ENCODE data around the gene TRIM2.

Gene TRIM2

DNA sequence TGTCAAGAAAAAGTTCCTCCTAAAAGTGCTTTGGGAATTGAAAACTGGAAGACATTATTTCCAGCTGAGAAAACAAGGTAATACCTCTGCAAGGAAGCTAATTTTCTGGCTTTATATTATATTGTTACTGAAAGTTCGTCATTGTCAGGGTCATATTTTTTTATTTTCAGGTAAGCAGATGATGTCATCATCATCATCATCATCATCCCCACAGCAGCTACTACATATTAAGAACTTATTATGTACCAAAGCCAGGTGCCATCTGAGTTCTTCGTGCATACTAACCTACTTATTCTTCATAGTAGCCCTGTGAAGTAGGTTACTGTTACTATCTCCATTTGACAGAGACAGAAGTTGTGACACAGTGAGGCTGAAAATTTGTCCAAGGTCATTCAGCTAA lies 87.3 kb downstream of the TRIM2 start:
- DNase-seq = no peak

- DNase-seq = no peak
Observed at GRCh38 chr4:153292897-153293741, 88.9 kb downstream of the TRIM2 start.

GRCh38 chr4:153293742-153294057 lies 89.5 kb downstream of the TRIM2 start:
- no peak for DNase-seq

- DNase-seq = no peak
Observed at GRCh38 chr4:153294631-153295030, 90.4 kb downstream of the TRIM2 start.

DNA sequence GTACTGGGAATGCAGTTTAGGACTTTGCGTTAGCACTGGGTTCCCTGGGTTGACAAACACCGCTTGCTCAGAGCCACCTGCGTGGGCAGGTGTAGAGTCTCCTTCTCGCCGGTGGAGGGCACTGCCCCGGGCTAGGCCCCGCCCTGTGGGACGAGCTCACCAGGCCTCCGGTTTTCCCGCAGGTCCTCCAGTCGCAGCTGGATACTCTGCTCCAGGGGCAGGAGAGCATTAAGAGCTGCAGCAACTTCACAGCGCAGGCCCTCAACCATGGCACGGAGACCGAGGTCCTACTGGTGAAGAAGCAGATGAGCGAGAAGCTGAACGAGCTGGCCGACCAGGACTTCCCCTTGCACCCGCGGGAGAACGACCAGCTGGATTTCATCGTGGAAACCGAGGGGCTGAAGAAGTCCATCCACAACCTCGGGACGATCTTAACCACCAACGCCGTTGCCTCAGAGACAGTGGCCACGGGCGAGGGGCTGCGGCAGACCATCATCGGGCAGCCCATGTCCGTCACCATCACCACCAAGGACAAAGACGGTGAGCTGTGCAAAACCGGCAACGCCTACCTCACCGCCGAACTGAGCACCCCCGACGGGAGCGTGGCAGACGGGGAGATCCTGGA lies 91.0 kb downstream of the TRIM2 start:
- no peak for DNase-seq

- no peak for DNase-seq
Observed at GRCh38 chr4:153296040-153296823, 92.0 kb downstream of the TRIM2 start.

DNA sequence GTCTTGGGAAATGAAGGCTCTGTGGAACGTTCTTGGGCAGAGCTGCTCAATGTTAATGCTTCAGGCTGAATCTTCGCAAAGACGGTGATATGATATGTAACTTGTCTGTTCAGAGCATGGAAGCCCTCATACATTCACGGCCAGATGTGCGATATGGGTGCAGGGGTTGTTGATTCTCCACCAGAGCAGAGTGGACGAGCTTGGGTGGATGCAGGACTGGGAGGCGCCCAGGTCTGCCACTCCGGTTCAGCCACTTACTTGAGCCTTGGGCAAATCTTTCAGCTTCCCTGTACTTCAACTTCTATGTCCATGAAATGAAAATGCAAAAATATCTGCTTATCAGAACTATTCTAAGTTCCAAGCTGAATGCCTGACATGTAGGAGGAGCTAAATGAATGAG lies 92.9 kb downstream of the TRIM2 start:
- DNase-seq = no peak

DNA sequence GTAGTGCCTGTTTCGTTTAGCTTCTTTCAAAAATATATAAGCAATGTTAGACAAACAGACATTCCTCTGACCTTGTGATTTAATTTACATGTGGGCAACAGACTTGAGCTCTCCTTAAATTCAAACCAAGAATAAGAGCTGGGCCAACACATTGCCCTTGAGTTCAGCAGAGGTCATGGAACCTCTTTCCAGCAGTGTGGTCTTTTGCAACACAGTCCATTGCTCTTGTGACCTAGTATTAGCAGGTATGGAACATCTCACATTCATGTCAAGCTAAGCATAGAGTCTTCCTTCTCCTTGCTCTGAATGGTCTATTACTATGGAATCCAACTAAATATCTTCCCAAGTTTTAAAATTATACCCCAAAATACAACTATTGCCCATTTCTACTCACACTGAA lies 106.5 kb downstream of the TRIM2 start:
- no peak for DNase-seq

- DNase-seq = no peak
Observed at GRCh38 chr4:153314915-153315314, 110.7 kb downstream of the TRIM2 start.

DNA sequence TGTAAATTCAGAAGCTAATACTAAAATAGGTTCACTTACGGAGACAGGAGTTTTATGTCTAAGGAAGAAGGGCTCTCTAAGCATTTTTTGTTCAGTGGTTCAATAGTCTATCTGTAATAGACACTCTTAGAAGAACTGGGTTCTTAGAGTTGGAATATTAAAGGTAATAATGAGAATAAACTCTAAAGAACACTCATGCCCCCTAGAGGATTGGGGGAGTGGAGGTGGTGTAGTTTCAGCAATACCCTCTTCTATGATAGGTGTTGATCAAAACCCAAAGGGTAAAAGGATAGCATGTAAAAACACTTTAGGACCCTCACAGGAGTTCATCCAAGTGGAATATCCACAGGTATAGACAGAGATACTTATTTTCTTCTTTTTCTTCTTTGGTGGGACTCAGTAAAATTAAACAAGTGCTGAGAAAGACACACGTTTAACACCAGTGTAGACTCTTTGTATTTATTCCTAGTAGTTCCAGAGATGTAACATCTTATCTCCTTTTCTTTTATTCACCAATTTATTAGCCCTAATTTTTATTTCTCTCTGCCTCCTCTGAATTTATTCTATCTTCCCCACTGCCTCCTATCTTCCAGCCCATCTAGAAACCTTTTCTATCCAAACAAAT lies 114.6 kb downstream of the TRIM2 start:
- DNase-seq = no peak

- no peak for DNase-seq
Observed at GRCh38 chr4:153322791-153323190, 118.5 kb downstream of the TRIM2 start.

DNA sequence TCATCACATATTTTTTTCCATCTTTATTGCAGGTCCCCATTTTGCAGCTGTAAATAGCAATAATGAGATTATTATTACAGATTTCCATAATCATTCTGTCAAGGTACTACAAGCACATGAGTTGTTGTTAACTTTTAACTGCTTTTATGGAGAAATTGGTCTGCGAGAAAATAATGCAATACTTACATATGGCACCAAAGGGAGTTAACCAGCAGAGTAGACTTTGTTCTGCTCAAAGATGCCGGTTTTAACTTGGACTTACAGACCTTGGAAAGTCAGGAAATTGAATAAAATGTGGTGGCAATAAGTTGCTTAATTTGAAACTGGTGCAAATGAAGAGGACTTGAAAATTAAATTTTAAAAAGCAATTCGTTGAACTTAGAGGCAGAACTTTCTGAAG lies 119.8 kb downstream of the TRIM2 start:
- no peak for DNase-seq

DNA sequence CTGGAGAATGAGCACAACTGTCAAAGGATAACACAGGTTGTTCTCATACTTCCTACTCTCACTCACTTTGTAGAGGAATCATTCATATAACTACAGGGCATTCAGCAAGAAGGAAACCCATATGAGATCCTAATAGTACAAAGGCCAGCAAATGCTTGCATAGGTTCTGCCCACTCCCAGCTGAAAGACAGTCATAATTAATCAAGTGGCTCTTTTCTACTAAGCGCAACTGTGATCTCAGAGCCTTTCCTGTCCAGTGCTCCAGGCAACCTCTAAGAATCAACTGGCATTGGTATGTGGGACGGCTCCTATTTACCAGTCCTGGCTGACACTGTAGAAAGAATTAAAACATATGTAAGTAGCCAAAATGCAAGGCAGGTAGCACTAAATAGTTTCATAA lies 121.3 kb downstream of the TRIM2 start:
- no peak for DNase-seq

- no peak for DNase-seq
Observed at GRCh38 chr4:153326513-153326912, 122.3 kb downstream of the TRIM2 start.

DNA sequence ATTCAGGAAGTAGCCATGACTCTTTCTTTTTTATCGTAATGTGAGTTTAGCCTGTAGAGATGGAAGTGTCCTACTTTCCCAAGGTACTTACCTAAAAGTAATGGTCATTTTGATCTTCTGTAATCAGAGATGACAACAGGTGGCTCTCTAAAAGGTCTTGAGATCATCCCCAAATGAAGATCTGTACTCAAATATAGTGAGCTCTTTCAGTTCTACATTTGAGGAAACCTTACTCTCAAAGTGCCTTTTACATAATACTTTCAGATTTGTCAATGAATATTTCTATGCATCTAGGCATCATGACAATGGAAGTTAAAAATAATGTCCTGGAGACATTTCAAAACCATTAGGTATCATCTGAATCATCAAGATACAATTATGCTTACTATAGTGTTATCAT lies 123.0 kb downstream of the TRIM2 start:
- no peak for DNase-seq

DNA sequence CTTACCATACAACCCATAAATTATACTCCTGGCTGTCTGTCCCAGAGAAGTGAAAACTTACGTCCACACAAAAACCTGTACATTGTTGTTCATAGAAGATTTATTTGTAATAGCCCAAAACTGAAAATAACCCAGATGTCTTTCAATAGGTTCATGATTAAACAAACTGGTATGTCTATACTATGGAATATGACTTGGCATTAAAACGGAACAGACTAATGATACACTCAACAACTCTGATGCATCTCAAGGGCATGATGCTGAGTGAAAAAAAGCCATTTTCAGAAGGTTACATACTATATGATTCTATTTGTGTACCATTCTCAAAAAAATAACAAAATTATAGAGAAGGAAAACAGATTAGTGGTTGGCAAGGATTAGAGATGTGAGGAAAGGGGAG lies 128.7 kb downstream of the TRIM2 start:
- DNase-seq = no peak

DNA sequence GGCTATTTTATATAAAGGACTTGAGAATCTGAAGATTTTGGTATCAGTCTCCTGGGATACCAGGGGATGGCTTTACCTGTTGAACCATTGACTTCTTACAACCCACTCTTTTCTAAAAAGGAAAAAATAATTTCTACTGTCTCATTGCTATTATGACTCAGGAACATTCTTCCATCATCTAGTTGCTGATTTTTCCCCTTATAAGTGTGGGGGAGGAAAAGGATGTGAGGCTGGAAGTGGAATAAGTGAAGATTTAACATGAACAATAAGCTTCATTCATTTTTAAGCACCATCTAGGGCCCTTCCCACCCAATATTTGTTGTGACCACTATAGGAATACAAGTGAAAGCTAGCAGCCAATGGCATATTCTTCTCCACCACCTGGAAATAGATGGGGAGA lies 129.6 kb downstream of the TRIM2 start:
- no peak for DNase-seq

DNA sequence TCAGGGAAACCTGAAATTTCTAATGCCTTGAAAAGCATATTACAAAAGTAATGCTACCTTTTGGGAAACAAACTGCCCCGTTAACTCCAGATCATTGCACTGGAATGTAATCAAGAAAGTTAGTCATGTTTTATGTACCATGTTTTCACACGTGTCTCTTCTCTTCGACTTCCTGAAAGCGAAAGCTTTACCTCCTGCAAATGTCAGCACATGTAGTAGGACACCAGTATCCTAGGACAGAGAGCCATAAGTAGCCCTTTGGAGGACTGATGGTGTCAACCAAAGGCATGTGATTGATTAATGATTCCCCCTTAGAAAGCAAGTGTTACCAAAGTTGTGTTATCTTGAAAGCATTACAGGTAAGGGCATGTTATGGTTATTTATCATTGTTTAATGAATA lies 131.4 kb downstream of the TRIM2 start:
- DNase-seq = no peak

GRCh38 chr4:153337686-153338085 lies 133.4 kb downstream of the TRIM2 start:
- no peak for DNase-seq

GRCh38 chr4:153341575-153342090 lies 137.4 kb downstream of the TRIM2 start:
- DNase-seq = no peak

DNA sequence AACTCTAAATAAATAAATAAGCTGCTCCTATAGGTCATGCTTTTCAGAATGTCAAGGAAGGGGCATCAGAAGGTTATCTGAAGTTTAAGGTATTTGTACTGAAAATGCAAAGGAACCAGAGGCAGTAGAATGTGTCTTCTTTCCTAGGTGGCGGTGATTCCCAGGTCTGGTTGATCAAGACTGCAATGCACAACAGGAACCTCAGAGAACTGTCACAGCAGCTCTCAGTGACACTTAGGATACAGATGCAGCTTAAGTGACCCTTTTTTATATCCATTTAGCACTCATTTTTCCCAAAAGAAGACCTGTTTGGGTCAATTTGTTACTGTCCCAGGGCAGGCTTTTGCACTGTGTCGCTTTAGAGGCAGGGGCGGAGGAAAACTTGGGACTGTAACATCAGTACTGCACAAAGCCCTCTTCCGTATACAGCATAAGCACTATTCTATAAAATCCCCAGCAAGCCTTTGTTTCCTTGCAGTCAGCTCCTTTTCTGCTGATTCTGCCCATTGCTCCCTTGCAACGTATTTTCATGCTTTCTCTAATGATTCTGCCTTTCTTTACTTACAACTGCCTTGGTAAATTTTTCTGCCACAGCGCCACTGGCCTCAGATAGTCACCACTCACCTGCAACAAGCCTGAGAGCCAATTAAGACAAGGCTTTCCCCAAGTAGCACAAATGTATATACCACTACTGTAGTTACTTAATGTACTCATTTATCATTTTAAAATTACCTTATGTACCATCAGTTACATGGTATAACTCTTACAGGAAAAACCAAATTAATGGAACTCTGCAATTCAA lies 138.7 kb downstream of the TRIM2 start:
- DNase-seq = no peak
